DOHH2 (cell line): ENCODE measurements around the gene ANXA8.

Experiments used
- EZH2phosphoT487 ChIP-seq: fragments of 200-600 bp; sonication (generic); IDR thresholded peaks from 2 replicates; pipeline ENCODE4 v1.6.1; 2017; ENCODE audit warnings: borderline replicate concordance, mild to moderate bottlenecking, antibody characterized with exemption, low read length, moderate library complexity, mixed read lengths
- TF ChIP-seq, protein P1 (sequence below): fragments of 200-600 bp; sonication (generic); IDR thresholded peaks from one replicate; pipeline ENCODE4 v1.5.1; 2014; ENCODE audit warnings: antibody characterized with exemption, mild to moderate bottlenecking, low read depth, low read length; ENCODE audit not compliant: poor library complexity, severe bottlenecking

DNA sequence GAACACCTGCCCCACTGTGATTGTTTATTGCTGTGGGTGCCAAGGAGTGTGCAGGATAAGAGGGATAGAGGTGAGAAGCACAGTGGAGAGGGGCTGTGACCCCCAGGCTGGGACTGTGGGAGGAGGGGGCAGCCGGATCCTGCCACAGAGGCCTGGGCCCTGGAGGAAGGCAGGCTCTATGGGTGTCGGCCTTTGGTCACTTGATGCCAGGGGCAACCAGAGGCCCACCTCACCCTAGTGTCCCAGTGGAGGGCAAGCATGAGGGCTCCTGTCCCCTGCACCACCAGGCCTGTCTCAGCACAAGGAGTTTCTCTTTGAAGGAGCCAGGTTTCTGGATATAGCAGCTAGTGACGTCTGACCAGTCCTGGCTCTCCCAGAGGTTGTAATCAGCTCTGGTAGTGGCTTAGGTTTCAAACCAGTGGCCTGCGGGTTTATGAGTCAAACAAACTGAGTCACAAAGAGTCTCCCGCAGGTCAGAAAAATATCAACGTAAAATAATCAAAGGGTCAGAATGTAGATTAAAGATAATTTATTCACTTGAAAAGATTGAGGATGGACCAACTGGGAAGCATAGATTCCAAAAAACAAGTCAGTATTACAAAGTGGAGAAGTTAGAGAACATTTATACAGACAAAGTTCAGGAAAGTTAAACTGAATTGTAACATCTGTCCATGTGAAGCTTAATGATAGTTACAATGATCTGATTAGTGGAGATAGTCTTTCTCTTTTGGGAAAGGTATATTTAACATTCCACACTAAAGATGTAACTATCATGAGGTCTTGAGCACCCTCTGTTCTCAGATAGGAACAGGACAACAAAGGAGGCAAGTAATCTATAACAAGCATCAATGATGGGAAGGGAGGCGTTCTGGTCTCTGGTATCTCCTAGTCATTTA lies 62.6 kb downstream of the ANXA8 start:
- TF ChIP-seq, protein P1, sequence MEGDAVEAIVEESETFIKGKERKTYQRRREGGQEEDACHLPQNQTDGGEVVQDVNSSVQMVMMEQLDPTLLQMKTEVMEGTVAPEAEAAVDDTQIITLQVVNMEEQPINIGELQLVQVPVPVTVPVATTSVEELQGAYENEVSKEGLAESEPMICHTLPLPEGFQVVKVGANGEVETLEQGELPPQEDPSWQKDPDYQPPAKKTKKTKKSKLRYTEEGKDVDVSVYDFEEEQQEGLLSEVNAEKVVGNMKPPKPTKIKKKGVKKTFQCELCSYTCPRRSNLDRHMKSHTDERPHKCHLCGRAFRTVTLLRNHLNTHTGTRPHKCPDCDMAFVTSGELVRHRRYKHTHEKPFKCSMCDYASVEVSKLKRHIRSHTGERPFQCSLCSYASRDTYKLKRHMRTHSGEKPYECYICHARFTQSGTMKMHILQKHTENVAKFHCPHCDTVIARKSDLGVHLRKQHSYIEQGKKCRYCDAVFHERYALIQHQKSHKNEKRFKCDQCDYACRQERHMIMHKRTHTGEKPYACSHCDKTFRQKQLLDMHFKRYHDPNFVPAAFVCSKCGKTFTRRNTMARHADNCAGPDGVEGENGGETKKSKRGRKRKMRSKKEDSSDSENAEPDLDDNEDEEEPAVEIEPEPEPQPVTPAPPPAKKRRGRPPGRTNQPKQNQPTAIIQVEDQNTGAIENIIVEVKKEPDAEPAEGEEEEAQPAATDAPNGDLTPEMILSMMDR, result no peak
- TF ChIP-seq EZH2phosphoT487, result no peak
